HepG2 (cell line): ENCODE data around the gene MATR3. TPM values are rescaled to one million over a fixed set of nuclear protein-coding genes. Genes with fewer than 3 reads are reported as not detected.

ENCODE experiments used
- CBX1 ChIP-seq: IDR thresholded peaks from one replicate; pipeline ENCODE4 v1.6.1; 2016; ENCODE audit warnings: antibody characterized with exemption, low read depth
- CHD4 ChIP-seq: fragments of 200-600 bp; sonication (generic); IDR thresholded peaks from 2 replicates; pipeline ENCODE4 v1.7.0; 2017; ENCODE audit warnings: mild to moderate bottlenecking, low read length, borderline replicate concordance
- ETV6 ChIP-seq: sonication (generic); formaldehyde crosslinking; conservative IDR thresholded peaks from 2 replicates; pipeline ENCODE4 v1.4.0; 2020; ENCODE audit warnings: missing genetic modification reagents
- HDAC2 ChIP-seq: sonication (generic); formaldehyde crosslinking; IDR thresholded peaks from 2 replicates; pipeline ENCODE4 v1.4.0; 2020; ENCODE audit warnings: missing genetic modification reagents
- HES4 ChIP-seq: sonication (generic); formaldehyde crosslinking; IDR thresholded peaks from 2 replicates; pipeline ENCODE4 v1.9.0; 2021; ENCODE audit warnings: mild to moderate bottlenecking, missing genetic modification reagents, borderline replicate concordance
- POLR2A ChIP-seq, 2 experiments: IDR thresholded peaks; 2 replicates each; pipeline ENCODE4 v1.6.1; 2011; ENCODE audit warnings: low read depth in 2 of 2, low read length in 2 of 2, mild to moderate bottlenecking in 1 of 2, moderate library complexity in 1 of 2; ENCODE audit not compliant: insufficient read depth in 1 of 2
- RXRB ChIP-seq: IDR thresholded peaks from 2 replicates; pipeline ENCODE4 v1.6.1; 2016; ENCODE audit warnings: borderline replicate concordance, missing genetic modification reagents, missing compliant biosample characterization
- TBX3 ChIP-seq: fragments of 450-650 bp; IDR thresholded peaks from 2 replicates; pipeline ENCODE4 v1.6.1; 2017; ENCODE audit warnings: antibody characterized with exemption, mild to moderate bottlenecking, inconsistent platforms, borderline replicate concordance
- ZBTB40 ChIP-seq, 2 experiments: fragments of 450-650 bp in 1 of 2; sonication (generic) in 1 of 2; formaldehyde crosslinking in 1 of 2; IDR thresholded peaks; 2 replicates each; pipeline versions ENCODE4 v1.6.1 to v1.8.0; 2016 to 2022; ENCODE audit warnings: antibody characterized with exemption in 1 of 2, mild to moderate bottlenecking in 1 of 2, missing genetic modification reagents in 1 of 2
- ZNF142 ChIP-seq: sonication (generic); formaldehyde crosslinking; IDR thresholded peaks from 2 replicates; pipeline ENCODE4 v1.4.0; 2020; ENCODE audit warnings: missing genetic modification reagents
- ZNF329 ChIP-seq: sonication (generic); formaldehyde crosslinking; IDR thresholded peaks from 2 replicates; pipeline ENCODE4 v1.9.0; 2021; ENCODE audit warnings: low read depth, mild to moderate bottlenecking, missing genetic modification reagents
- ZNF430 ChIP-seq: sonication (generic); formaldehyde crosslinking; IDR thresholded peaks from 2 replicates; pipeline ENCODE4 v1.9.0; 2021; ENCODE audit warnings: mild to moderate bottlenecking, missing genetic modification reagents
- ZNF546 ChIP-seq: sonication (generic); formaldehyde crosslinking; conservative IDR thresholded peaks from 2 replicates; pipeline ENCODE4 v1.8.1; 2023; ENCODE audit warnings: mild to moderate bottlenecking, missing genetic modification reagents
- ZNF720 ChIP-seq: sonication (generic); formaldehyde crosslinking; IDR thresholded peaks from 2 replicates; pipeline ENCODE4 v1.4.0; 2020; ENCODE audit warnings: missing genetic modification reagents
- polyA plus RNA-seq, 8 experiments: library from polyadenylated mRNA; depleted of rRNA in 3 of 8; stranded (reverse) in 7 of 8; unstranded in 1 of 8; fragments of >200 nt; fragmentation: Illumina TruSeq in 4 of 8; extraction: Trizol in 4 of 8; gene quantifications; 2 replicates each; pipeline versions ENCODE4 v1.2.1 to v1.2.3, GENCODE V29; 2011 to 2016; ENCODE audit warnings: low read depth in 4 of 8, missing spikeins in 1 of 8, mixed read lengths in 1 of 8; ENCODE audit not compliant: insufficient read depth in 1 of 8
- total RNA-seq, 5 experiments: library from RNA; depleted of rRNA; stranded (reverse); fragments of >200 nt; fragmentation: Illumina TruSeq; extraction: Trizol; gene quantifications; 2 replicates each; pipeline ENCODE4 v1.2.3, GENCODE V29; 2016; ENCODE audit warnings: low read depth in 1 of 5

MATR3 gene
- total and polyA plus RNA-seq, 2 of the 13 experiments (the other 11 are each of a cell fraction or from before 2014, with no cell fraction given) = 94.2 to 341 TPM

- TF ChIP-seq ETV6 (CRISPR knock-in tag) (no peak; the same call in none of the 2 replicates), HDAC2 (CRISPR knock-in tag) (peak; percentile 30; the same call in 1 of the 2 replicates), ZNF142 (0 out of 2 replicates have a peak, but pooled peaks have one; percentile 25), RXRB (0 out of 2 replicates have a peak, but pooled peaks have one; percentile 5), HES4 (CRISPR knock-in tag) (no peak; the same call in 1 of the 2 replicates), ZNF430 (CRISPR knock-in tag) (peak; percentile 91), ZBTB40 (IDR thresholded peaks at IDR 0.05) (no peak), ZBTB40 (CRISPR knock-in tag; IDR thresholded peaks at IDR 0.05) (peak; percentile 53), ZNF720 (no peak), ZNF546 (CRISPR knock-in tag) (no peak), CBX1 (peak; percentile 89), CHD4 (no peak; the same call in 1 of the 2 replicates), POLR2A (IDR thresholded peaks at IDR 0.05; ENCODE audit: insufficient read depth in 1 of 2, low read depth in 2 of 2, low read length in 2 of 2) (peak; percentile 90 to 98), TBX3 (no peak), ZNF329 (CRISPR knock-in tag) (peak; percentile 76; the same call in 1 of the 2 replicates)
These were observed at the start of gene MATR3 (continued) for GRCh38 chr5:139293507-139294373.
